ENCODE results near the gene SPRED2.
"Not testable (repeated sequence)": the region's sequence is repeated elsewhere in the genome, so short reads cannot be mapped to it uniquely, and the experiment has no call there.

SPRED2 gene

GRCh38 chr2:65317841-65318240 is 114.6 kb downstream of the SPRED2 start (continued):
- TF ChIP-seq PATZ1 (CRISPR knock-in tag; IDR thresholded peaks at IDR 0.05; ENCODE audit: borderline replicate concordance) (no peak), TCF4 (CRISPR knock-in tag; IDR thresholded peaks at IDR 0.05; ENCODE audit: borderline replicate concordance) (no peak)

- ATAC-seq = not testable (repeated sequence)
These were observed 115.0 kb downstream of the SPRED2 start for GRCh38 chr2:65317351-65317750.

- no peak for TF ChIP-seq TCF4 (CRISPR knock-in tag; IDR thresholded peaks at IDR 0.05; ENCODE audit: borderline replicate concordance)
- no peak for TF ChIP-seq ZC3H10 (CRISPR knock-in tag; IDR thresholded peaks at IDR 0.05)
- TF ChIP-seq ZNF565 (CRISPR knock-in tag; conservative IDR thresholded peaks at IDR 0.05; ENCODE audit: low read depth) = no peak
- no peak for TF ChIP-seq ZFP3 (CRISPR knock-in tag; IDR thresholded peaks at IDR 0.05)
- TF ChIP-seq OSR1 (CRISPR knock-in tag; IDR thresholded peaks at IDR 0.05) = no peak
- no peak for TF ChIP-seq PATZ1 (CRISPR knock-in tag; IDR thresholded peaks at IDR 0.05; ENCODE audit: borderline replicate concordance)
- no peak for TF ChIP-seq ZNF8 (CRISPR knock-in tag; IDR thresholded peaks at IDR 0.05)
- no peak for TF ChIP-seq CSDC2 (CRISPR knock-in tag; IDR thresholded peaks at IDR 0.05)
- no peak for TF ChIP-seq ARNTL (CRISPR knock-in tag; IDR thresholded peaks at IDR 0.05; ENCODE audit: borderline replicate concordance, low read depth)
- no peak for TF ChIP-seq TOX (CRISPR knock-in tag; IDR thresholded peaks at IDR 0.05; ENCODE audit: borderline replicate concordance)
- TF ChIP-seq TSHZ2 (CRISPR knock-in tag; IDR thresholded peaks at IDR 0.05) = no peak
- no peak for TF ChIP-seq ZFP30 (CRISPR knock-in tag; IDR thresholded peaks at IDR 0.05)
- no peak for TF ChIP-seq ESRRG (CRISPR knock-in tag; IDR thresholded peaks at IDR 0.05)
- TF ChIP-seq GLIS3 (CRISPR knock-in tag; IDR thresholded peaks at IDR 0.05) = no peak
- TF ChIP-seq ZNF70 (CRISPR knock-in tag; IDR thresholded peaks at IDR 0.05) = no peak
- no peak for TF ChIP-seq CREB5 (CRISPR knock-in tag; IDR thresholded peaks at IDR 0.05; ENCODE audit: low read depth)
- no peak for TF ChIP-seq BACH2 (CRISPR knock-in tag; IDR thresholded peaks at IDR 0.05; ENCODE audit: borderline replicate concordance)
- no peak for TF ChIP-seq ISL1 (CRISPR knock-in tag; IDR thresholded peaks at IDR 0.05)
- no peak for TF ChIP-seq PPARA (CRISPR knock-in tag; IDR thresholded peaks at IDR 0.05; ENCODE audit: borderline replicate concordance)
- no peak for ATAC-seq
These were observed 116.3 kb downstream of the SPRED2 start for GRCh38 chr2:65316072-65316471.

GRCh38 chr2:65314801-65315441 is 117.5 kb downstream of the SPRED2 start:
- TF ChIP-seq ZFP3 (CRISPR knock-in tag; IDR thresholded peaks at IDR 0.05) (no peak), ZNF565 (CRISPR knock-in tag; conservative IDR thresholded peaks at IDR 0.05; ENCODE audit: low read depth) (no peak), CSDC2 (CRISPR knock-in tag; IDR thresholded peaks at IDR 0.05) (no peak), CREB5 (CRISPR knock-in tag; IDR thresholded peaks at IDR 0.05; ENCODE audit: low read depth) (no peak), ZFP30 (CRISPR knock-in tag; IDR thresholded peaks at IDR 0.05) (no peak)
- ATAC-seq = no peak

Measured in SK-N-SH treated with all-trans-retinoic acid at 6 μM for 48 hours (cell line).